IPS-20b (cell line): Measurements from ENCODE around the gene BARHL1.

Experiments used
- H3K27ac ChIP-seq: one replicate; pipeline ENCODE4 v1.5.1; 2013; ENCODE audit warnings: low read length
- H3K27me3 ChIP-seq: 2 replicates; pipeline ENCODE4 v1.6.1; 2013; ENCODE audit warnings: mild to moderate bottlenecking, low read length, inconsistent platforms; ENCODE audit not compliant: insufficient read depth
- H3K36me3 ChIP-seq: 2 replicates; pipeline ENCODE4 v1.6.1; 2013; ENCODE audit warnings: low read depth, mild to moderate bottlenecking, inconsistent platforms, low read length, moderate library complexity; ENCODE audit not compliant: insufficient read depth
- H3K4me1 ChIP-seq: 2 replicates; pipeline ENCODE4 v1.6.1; 2013; ENCODE audit warnings: mild to moderate bottlenecking, control low read depth, inconsistent platforms, low read length, moderate library complexity; ENCODE audit not compliant: insufficient read depth
- H3K4me3 ChIP-seq: 2 replicates; pipeline ENCODE4 v1.5.1; 2013; ENCODE audit warnings: mild to moderate bottlenecking, low read length, inconsistent platforms
- H3K9ac ChIP-seq: 2 replicates; pipeline ENCODE4 v1.6.1; 2013; ENCODE audit warnings: low read depth, mild to moderate bottlenecking, inconsistent platforms, low read length, moderate library complexity
- H3K9me3 ChIP-seq: 2 replicates; pipeline ENCODE4 v1.6.1; 2013; ENCODE audit warnings: mild to moderate bottlenecking, low read depth, low read length, inconsistent platforms; ENCODE audit not compliant: insufficient read depth

The BARHL1 gene

DNA sequence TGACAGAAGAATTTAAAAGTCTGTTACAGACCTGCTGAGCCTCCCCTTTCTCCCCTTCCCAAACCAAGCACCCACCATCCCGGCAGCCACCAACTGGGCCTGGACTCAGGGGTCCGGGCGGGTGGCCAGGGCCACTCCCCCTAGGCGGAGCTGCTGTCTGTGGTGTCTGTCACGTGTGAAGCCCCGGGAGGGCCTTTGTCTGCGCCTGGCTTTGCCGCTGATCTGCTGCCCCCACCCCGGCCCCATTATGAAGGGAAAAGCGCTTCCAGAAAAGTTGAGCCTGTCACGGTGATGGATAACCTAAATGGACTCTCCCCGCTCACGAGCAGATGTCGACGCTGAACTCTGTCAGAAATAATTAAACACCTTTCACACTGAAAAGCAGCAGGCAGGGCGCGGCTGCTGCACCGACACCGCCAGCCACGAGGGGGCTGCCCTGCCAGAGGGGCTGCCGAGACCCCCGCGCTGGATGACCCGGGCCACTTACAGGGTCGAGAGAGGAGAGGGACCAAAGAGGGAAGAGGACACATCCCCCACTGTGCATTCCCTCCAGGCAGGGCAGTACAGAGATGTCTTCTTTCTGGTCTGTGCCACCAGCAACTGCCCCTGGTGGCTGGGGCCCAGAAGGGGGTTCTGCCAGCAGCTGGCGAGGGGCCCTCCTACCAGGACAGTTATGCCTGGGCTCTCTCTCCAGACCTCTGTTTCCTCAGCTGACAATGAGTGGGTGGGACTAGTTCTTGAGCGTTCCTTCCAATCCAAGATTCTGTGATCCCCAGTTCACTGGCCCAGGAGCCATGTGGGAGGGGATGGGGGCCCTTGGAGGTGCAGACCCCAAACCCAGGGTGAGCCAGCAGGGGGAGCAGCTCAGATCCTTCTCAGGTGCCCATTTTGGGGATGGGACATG lies 36.0 kb upstream of the BARHL1 start:
- Histone ChIP-seq H3K27ac (no peak overlapping the region), H3K4me3 (peak overlapping the region; percentile 61), H3K27me3 (no peaks in the 10 kb centered on the region), H3K4me1 (no peaks in the 10 kb centered on the region), H3K9ac (no peak overlapping the region; the same call in 1 of the 2 replicates), H3K36me3 (no peaks in the 10 kb centered on the region), H3K9me3 (no peaks in the 10 kb centered on the region)

DNA sequence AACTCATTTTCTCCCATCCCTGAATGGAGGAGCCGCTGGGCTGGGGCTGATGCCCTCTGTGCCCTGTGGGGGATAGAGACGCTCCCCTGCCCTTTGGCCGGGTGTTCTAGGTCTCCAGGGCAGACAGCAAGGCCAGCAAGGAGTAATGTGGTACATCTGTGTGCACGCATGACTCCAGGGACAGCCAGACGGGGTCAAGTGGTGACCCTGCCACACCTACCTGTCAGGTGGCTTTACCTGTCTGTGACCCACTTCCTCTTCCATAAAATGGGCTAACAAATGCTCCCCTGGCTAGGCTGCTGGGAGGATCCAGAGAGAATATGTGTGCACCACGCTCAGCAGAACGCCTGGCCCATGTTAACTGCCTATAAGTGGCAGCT lies 35.4 kb upstream of the BARHL1 start:
- Histone ChIP-seq H3K9ac (no peak overlapping the region), H3K4me1 (no peaks in the 10 kb centered on the region), H3K27ac (no peak overlapping the region), H3K9me3 (no peaks in the 10 kb centered on the region), H3K27me3 (no peaks in the 10 kb centered on the region), H3K36me3 (no peaks in the 10 kb centered on the region), H3K4me3 (no peak overlapping the region; the same call in 1 of the 2 replicates)

DNA sequence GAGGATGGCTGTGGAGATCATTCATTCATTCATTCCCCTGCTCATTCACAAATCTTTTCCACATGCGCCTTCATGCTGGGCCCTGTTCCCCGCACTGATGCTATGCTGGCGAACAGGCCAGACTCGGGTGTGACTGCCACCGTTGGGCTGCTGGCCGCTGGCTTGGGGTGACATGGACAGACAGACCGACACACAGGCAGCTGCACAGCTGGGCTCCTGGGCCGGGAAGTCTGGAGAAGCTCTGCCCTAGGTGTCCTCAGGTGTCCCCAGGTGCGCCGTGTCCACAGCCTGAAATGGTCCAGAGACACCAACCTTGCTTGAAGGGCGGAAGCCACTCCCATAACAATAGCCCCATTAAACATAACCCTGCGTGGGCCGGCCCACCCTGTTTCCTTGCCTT lies 35.0 kb upstream of the BARHL1 start:
- H3K9ac ChIP-seq = no peak overlapping the region
- no peak overlapping the region for H3K4me3 ChIP-seq
- H3K36me3 ChIP-seq = no peaks in the 10 kb centered on the region
- no peaks in the 10 kb centered on the region for H3K4me1 ChIP-seq
- no peaks in the 10 kb centered on the region for H3K27me3 ChIP-seq
- H3K27ac ChIP-seq = no peak overlapping the region
- no peaks in the 10 kb centered on the region for H3K9me3 ChIP-seq

DNA sequence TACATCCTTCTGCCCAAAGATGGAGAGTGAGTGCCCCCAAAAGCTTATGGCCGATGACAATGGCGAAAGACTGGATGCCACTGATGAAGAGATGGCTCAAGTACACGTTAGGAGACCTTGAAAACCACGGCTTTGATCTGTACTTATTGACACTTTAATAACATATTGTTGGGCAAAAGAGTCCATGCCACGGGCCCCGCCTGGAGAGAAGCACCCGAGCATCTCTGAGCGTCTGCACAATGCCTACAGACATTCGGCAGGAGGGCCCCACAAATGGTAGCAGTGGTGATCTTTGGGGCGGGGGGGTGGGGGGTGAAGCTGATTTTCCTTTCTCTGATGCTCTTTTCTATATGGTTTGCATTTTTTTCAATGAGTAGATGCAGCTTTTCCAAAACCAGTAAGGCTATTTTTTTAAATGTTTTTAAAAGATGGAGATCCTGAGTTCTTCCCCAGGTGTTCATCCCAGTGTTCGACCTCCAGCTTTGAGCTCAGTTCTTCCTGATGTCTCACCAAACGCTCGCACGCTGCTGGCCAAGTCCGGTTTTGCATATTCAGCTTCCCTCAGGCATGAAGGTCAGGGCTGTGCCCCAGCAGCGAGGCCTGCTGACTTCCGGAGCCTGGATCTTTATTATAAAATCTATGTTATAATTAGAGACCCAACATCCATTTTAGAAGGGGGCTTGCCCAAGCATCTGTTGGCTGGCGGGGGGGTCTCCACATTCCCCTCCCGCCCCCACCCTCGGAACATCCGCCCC lies 34.3 kb upstream of the BARHL1 start:
- Histone ChIP-seq H3K9ac (no peak overlapping the region), H3K9me3 (no peaks in the 10 kb centered on the region), H3K4me1 (no peaks in the 10 kb centered on the region), H3K36me3 (no peaks in the 10 kb centered on the region), H3K27ac (no peak overlapping the region), H3K27me3 (no peaks in the 10 kb centered on the region), H3K4me3 (no peak overlapping the region)

DNA sequence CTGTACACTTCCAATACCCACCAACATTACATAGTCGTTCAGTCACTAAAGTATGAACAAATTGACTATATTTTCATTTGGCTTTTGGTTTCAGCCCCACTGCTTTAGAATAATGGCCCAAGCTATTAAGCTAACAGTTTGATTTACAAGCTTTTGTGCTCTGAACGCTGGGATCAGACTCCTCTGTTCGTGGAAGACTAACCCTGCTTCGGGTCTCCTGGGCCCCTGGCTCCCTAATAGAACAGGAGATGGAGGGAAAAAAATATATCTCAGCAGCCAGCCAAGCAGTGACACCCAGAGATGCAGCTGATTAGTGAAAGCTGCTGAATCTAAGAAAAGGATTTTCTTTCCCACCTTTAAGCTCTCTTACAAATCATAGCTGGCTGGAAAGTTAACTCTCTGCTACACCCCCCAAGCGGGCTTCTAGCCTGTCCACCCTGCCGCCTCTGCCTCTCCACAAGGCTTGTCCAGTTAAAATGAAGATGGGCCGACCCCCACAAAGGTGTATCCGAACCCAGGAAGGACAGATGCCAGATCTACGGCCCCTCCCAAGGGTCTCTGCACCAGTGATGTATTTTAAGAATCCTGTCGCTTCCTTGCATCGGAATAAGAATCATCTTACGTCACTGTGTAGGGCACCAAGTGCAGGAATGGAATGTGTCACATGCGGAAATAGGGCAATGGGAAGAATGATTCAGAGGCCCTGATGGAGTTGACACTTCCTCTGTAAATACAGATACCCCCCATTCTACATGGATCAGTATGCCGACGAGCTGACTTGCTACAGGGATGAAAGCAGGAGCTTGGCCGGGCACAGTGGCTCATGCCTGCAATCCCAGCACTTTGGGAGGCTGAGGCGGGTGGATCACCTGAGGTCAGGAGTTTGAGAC lies 33.4 kb upstream of the BARHL1 start:
- H3K9me3 ChIP-seq = no peaks in the 10 kb centered on the region
- H3K9ac ChIP-seq = no peak overlapping the region
- no peaks in the 10 kb centered on the region for H3K27me3 ChIP-seq
- no peak overlapping the region for H3K4me3 ChIP-seq
- H3K4me1 ChIP-seq = no peaks in the 10 kb centered on the region
- no peaks in the 10 kb centered on the region for H3K36me3 ChIP-seq
- H3K27ac ChIP-seq = no peak overlapping the region

DNA sequence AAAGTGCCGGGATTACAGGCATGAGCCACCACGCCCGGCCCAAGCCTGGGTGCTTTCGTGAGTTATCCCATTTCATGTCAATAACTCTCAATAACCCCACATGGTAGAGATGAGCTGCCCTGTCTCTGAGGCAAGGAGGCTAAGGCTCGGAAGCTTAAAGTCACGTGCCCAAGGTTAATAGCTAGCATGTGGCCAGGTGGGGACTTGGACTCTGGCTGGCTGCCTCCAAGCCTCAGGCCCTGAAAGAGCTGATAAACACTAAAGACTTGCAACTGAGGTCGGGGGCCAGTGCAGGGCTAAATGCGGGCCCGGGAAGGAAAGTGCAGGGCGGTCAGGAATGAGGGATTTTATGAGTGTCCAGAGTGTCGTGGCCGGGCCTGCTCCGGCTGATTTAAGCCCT lies 30.9 kb upstream of the BARHL1 start:
- H3K27ac ChIP-seq = no peak overlapping the region

DNA sequence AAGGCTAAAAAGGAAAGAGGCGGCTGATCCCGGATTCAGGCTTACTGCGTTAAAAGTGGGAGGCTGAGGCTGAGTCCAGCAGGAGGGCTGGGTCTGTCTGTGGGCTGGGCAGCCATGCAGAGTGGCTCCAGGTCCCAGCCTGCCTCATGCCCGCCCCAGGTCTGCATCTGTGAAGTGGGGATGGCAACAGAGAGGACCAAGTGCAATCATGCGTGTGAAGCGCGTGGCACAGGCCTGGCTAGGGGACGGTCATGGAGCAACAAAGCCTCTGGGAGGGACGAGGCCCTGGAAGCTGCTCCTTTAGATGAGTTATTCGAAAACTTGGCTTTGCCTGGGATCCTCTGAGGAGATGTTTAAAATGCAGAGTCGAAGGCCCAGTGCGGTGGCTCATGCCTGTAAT lies 30.4 kb upstream of the BARHL1 start:
- Histone ChIP-seq H3K9me3 (no peaks in the 10 kb centered on the region), H3K27me3 (no peaks in the 10 kb centered on the region)

More for the DNA sequence above, 30.9 kb upstream of the BARHL1 start:
- Histone ChIP-seq H3K27me3 (no peaks in the 10 kb centered on the region), H3K4me3 (no peak overlapping the region), H3K36me3 (no peaks in the 10 kb centered on the region), H3K9me3 (no peaks in the 10 kb centered on the region), H3K4me1 (no peaks in the 10 kb centered on the region), H3K9ac (no peak overlapping the region)

DNA sequence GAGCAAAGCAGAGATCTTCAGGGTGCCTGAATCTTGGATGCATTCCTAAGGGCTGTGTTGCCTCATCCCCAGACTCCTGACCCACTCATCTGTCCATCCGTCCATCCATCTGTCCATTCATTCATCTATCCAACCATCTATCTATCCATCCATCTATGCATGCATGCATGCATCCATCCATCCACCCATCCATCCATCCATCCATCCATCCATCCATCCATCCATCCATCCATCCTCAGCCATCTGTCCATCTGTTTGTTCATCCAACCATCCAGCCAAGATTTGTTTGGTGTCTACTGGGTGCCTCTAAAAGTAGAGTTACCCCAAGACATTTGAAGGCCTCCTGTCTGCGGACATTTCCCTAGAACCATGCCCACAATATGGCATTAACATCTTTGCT lies 27.7 kb upstream of the BARHL1 start:
- Histone ChIP-seq H3K4me3 (no peak overlapping the region), H3K27me3 (no peaks in the 10 kb centered on the region), H3K9ac (no peak overlapping the region), H3K4me1 (no peaks in the 10 kb centered on the region), H3K27ac (no peak overlapping the region), H3K9me3 (peaks cover 5% of the 10 kb centered on the region), H3K36me3 (no peaks in the 10 kb centered on the region)

More for the DNA sequence above, 30.4 kb upstream of the BARHL1 start:
- no peak overlapping the region for H3K27ac ChIP-seq
- no peak overlapping the region for H3K4me3 ChIP-seq
- no peaks in the 10 kb centered on the region for H3K36me3 ChIP-seq
- H3K9ac ChIP-seq = no peak overlapping the region
- H3K4me1 ChIP-seq = no peaks in the 10 kb centered on the region

DNA sequence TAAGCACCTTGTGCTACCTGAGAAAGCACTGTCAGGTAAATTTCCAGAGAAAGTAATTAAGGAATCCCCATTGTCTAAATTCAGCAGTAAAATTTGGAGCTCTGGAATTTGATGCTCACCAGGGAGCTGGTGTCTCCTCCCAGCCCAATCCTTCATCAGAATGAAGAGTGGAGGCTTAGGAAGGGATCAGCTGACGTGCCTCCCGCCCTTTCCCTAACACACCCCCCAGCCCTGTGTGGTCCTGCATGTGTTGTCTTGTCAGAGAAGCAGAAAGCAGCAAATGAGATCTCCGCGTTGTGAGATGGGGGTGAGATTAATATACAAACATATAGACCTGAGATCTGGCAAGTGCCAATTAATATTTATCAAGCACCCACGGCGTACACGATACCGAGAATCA lies 26.9 kb upstream of the BARHL1 start:
- Histone ChIP-seq H3K9me3 (peaks cover 8% of the 10 kb centered on the region), H3K4me1 (no peaks in the 10 kb centered on the region), H3K36me3 (no peaks in the 10 kb centered on the region), H3K9ac (no peak overlapping the region), H3K4me3 (no peak overlapping the region), H3K27ac (no peak overlapping the region), H3K27me3 (no peaks in the 10 kb centered on the region)

DNA sequence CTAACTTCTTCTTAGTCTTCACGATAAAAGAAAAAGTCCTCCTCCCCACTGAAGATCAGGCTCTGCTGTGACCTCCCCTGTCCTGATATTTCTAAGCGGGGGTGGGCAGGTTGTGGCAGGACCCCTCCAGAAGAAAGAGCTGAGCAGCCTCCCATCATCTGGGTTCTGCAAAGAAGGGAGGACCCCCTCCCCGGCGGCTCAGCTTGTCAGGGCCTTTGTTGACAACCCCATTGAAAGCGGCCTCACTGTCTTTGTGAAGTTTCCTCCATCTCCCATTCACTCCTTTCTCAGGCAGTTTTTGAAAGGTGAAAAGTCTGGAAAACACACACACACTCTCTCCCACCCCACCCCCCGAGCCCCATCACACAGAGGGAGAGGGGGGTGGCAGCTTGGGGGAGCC lies 26.2 kb upstream of the BARHL1 start:
- no peaks in the 10 kb centered on the region for H3K36me3 ChIP-seq
- no peaks in the 10 kb centered on the region for H3K4me1 ChIP-seq
- no peak overlapping the region for H3K27ac ChIP-seq
- peaks cover 8% of the 10 kb centered on the region for H3K9me3 ChIP-seq
- no peak overlapping the region for H3K9ac ChIP-seq
- H3K27me3 ChIP-seq = no peaks in the 10 kb centered on the region
- no peak overlapping the region for H3K4me3 ChIP-seq

DNA sequence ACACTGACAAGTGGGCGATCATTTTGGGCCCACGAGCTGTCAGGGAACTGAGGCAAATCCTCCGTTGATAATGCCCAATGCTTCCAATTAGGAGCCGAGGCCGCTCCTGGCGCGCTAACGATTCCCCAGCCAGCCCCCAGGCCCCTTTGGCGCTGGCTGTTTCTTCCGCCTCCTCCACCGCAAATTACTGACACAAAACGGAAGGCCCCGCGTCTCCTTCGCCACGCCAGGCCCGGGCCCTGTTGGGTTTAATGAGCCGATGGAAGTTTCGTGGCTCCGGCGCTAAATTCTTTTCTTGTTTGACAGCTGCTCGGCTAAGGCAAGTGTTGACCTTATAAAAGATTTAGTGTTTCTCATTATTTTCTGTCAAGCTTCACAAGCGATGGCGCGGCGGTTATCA lies 25.7 kb upstream of the BARHL1 start:
- no peaks in the 10 kb centered on the region for H3K27me3 ChIP-seq
- H3K9ac ChIP-seq = no peak overlapping the region
- peaks cover 8% of the 10 kb centered on the region for H3K9me3 ChIP-seq
- no peaks in the 10 kb centered on the region for H3K36me3 ChIP-seq
- no peak overlapping the region for H3K27ac ChIP-seq
- H3K4me1 ChIP-seq = no peaks in the 10 kb centered on the region
- no peak overlapping the region for H3K4me3 ChIP-seq
